K562 (cell line): Measurements from ENCODE around the gene CRLF1. TPM values are rescaled to one million over a fixed set of nuclear protein-coding genes. Genes with fewer than 3 reads are reported as not detected.

Source experiments
- ARHGAP35 ChIP-seq: fragments of 450-650 bp; IDR thresholded peaks from 2 replicates; pipeline ENCODE4 v1.6.1; 2018; ENCODE audit not compliant: partially characterized antibody
- CAMTA2 ChIP-seq: fragments of 250-450 bp; sonication (Bioruptor Pico); conservative IDR thresholded peaks from 2 replicates; pipeline ENCODE4 v1.5.1; 2022
- CHD1 ChIP-seq: fragments of 200-600 bp; sonication (generic); IDR thresholded peaks from one replicate; pipeline ENCODE4 v1.6.1; 2012; ENCODE audit warnings: mild to moderate bottlenecking, moderate library complexity, low read length, inconsistent platforms
- ELF1 ChIP-seq: fragments of 200-800 bp; sonication (Bioruptor generic); IDR thresholded peaks from 2 replicates; pipeline ENCODE4 v1.6.1; 2016; ENCODE audit warnings: missing genetic modification characterization, missing compliant biosample characterization
- FOSL1 ChIP-seq: fragments of 200-800 bp; sonication (Bioruptor generic); conservative IDR thresholded peaks from 2 replicates; pipeline ENCODE4 v1.6.1; 2016; ENCODE audit warnings: missing genetic modification characterization, missing compliant biosample characterization
- LARP7 ChIP-seq: fragments of 450-650 bp; IDR thresholded peaks from 2 replicates; pipeline ENCODE4 v1.6.1; 2016
- LCOR ChIP-seq: sonication (generic); formaldehyde crosslinking; IDR thresholded peaks from 2 replicates; pipeline ENCODE4 v1.8.0; 2022; ENCODE audit warnings: mild to moderate bottlenecking, missing genetic modification reagents
- OTX1 ChIP-seq: fragments of 450-650 bp; formaldehyde crosslinking; IDR thresholded peaks from 2 replicates; pipeline ENCODE4 v1.4.0; 2022; ENCODE audit warnings: mild to moderate bottlenecking
- RBM39 ChIP-seq: fragments of 200-400 bp; formaldehyde crosslinking; optimal IDR thresholded peaks from 2 replicates; pipeline ENCODE3; 2018; ENCODE audit warnings: low read depth, low read length
- SIX5 ChIP-seq, 2 experiments: IDR thresholded peaks; 2 replicates each; pipeline ENCODE4 v1.6.1; 2011; ENCODE audit warnings: low read length in 2 of 2, borderline replicate concordance in 1 of 2, low read depth in 1 of 2, mild to moderate bottlenecking in 1 of 2, moderate library complexity in 1 of 2; ENCODE audit not compliant: insufficient read depth in 1 of 2
- TRIM24 ChIP-seq, 2 experiments: fragments of 450-650 bp; IDR thresholded peaks; 2 replicates each; pipeline ENCODE4 v1.6.1; 2016
- ZFPM2 ChIP-seq: fragments of 250-450 bp; sonication (Bioruptor Pico); IDR thresholded peaks from 2 replicates; pipeline ENCODE4 v1.5.1; 2022; ENCODE audit warnings: mild to moderate bottlenecking
- ZNF77 ChIP-seq: fragments of 250-450 bp; sonication (Bioruptor Pico); IDR thresholded peaks from 2 replicates; pipeline ENCODE4 v1.5.0; 2020
- polyA plus RNA-seq, 8 experiments: library from polyadenylated mRNA; depleted of rRNA in 4 of 8; stranded (reverse) in 5 of 8; unstranded in 3 of 8; fragments of >200 nt; fragmentation: Nextera tagmentation in 2 of 8; fragmentation: Illumina TruSeq in 1 of 8; extraction: Ambion mirVana in 2 of 8; extraction: Trizol in 1 of 8; gene quantifications; 2 replicates each; pipeline versions ENCODE4 v1.2.1 to v1.2.3, GENCODE V29; 2011 to 2014; ENCODE audit warnings: inconsistent platforms in 1 of 8, missing spikeins in 1 of 8
- total RNA-seq, 7 experiments: library from RNA; depleted of rRNA in 6 of 7; stranded (reverse); fragments of >200 nt in 6 of 7; fragmentation: Illumina TruSeq in 2 of 7; extraction: Trizol in 2 of 7; gene quantifications; 2 replicates each; pipeline versions ENCODE4 v1.2.1 to v1.2.3, GENCODE V29; 2011 to 2021; ENCODE audit warnings: low replicate concordance in 1 of 7
- TF ChIP-seq, protein P1 (sequence below): sonication (generic); IDR thresholded peaks from 2 replicates; pipeline ENCODE4 v1.6.1; 2016
- TF ChIP-seq, protein P2 (sequence below): fragments of 250-450 bp; sonication (Bioruptor Pico); IDR thresholded peaks from 2 replicates; pipeline ENCODE4 v1.4.0; 2020
- TF ChIP-seq, protein P3 (sequence below): fragments of 200-800 bp; sonication (Bioruptor generic); IDR thresholded peaks from 2 replicates; pipeline ENCODE4 v1.6.1; 2017; ENCODE audit warnings: missing genetic modification characterization, missing compliant biosample characterization
- TF ChIP-seq, protein P4 (sequence below), 2 experiments: fragments of 450-650 bp; IDR thresholded peaks; 2 replicates each; pipeline ENCODE4 v1.6.1; 2016
- TF ChIP-seq, protein P5 (sequence below): fragments of 250-450 bp; sonication (Bioruptor Pico); IDR thresholded peaks from 2 replicates; pipeline ENCODE4 v1.8.0; 2021; ENCODE audit warnings: borderline replicate concordance, mild to moderate bottlenecking, moderate library complexity; ENCODE audit not compliant: poor library complexity, severe bottlenecking

Gene CRLF1
- total and polyA plus RNA-seq, 9 of the 15 experiments (the other 6 are each of a cell fraction or from before 2014, with no cell fraction given) = 0.85 to 3.6 (median 1.7) TPM

DNA sequence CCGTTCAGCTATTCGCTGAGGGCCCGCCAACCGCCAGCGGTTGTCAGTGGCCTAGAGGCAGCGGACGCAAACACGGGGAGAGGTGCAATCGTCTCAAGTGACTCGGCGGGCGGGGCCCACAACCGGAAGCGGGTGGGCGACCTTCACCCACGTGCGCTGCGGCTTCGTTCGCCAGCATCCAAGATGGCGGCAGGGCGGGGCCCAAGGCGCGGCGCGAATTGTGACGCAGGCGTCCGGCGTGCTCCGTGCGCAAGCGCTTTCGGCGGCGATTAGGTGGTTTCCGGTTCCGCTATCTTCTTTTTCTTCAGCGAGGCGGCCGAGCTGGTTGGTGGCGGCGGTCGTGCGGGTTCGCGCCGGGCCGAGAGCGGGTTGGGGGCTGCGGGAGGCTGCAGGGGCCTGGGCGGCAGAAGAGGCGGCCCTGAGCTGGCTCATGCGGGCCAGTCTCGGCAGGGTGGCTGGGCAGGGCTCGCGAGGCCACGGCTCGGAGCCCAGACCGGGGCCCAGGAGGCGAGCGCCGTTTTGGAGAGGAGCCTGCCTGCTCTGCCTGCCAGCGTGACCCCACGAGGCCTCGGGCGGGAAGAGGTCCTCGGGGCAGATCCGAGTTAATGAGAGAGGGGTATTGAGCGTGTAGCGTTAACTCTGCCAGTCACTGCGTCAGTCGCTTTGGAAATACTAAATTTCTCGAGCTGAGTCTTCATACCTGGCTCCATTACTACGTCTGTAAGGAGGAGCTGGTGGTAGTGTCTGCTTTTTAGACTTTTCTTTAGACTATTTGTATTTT is 34.8 kb downstream of the CRLF1 start, which contains the start of gene UBA52 (continued):
- TF ChIP-seq SIX5 (IDR thresholded peaks at IDR 0.05; ENCODE audit: borderline replicate concordance in 1 of 2, insufficient read depth in 1 of 2, low read depth in 1 of 2, low read length in 2 of 2) (peak; percentile 63 to 69; a peak in 3 of 4 replicates), LCOR (CRISPR knock-in tag) (peak; percentile 79; the same call in 1 of the 2 replicates), ZFPM2 (CRISPR knock-in tag) (0 out of 2 replicates have a peak, but pooled peaks have one; percentile 46), ELF1 (tag) (peak; percentile 97), CHD1 (no peak), LARP7 (no peak), OTX1 (CRISPR knock-in tag) (0 out of 2 replicates have a peak, but pooled peaks have one; percentile 50), RBM39 (no peak), ZNF77 (CRISPR knock-in tag) (no peak), CAMTA2 (CRISPR knock-in tag) (peak; percentile 78; the same call in 1 of the 2 replicates), ARHGAP35 (no peak), FOSL1 (tag) (peak; percentile 69), TRIM24 (IDR thresholded peaks at IDR 0.05) (no peak)
- TF ChIP-seq, protein P1, sequence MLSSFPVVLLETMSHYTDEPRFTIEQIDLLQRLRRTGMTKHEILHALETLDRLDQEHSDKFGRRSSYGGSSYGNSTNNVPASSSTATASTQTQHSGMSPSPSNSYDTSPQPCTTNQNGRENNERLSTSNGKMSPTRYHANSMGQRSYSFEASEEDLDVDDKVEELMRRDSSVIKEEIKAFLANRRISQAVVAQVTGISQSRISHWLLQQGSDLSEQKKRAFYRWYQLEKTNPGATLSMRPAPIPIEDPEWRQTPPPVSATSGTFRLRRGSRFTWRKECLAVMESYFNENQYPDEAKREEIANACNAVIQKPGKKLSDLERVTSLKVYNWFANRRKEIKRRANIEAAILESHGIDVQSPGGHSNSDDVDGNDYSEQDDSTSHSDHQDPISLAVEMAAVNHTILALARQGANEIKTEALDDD = no peak
- TF ChIP-seq, protein P2, sequence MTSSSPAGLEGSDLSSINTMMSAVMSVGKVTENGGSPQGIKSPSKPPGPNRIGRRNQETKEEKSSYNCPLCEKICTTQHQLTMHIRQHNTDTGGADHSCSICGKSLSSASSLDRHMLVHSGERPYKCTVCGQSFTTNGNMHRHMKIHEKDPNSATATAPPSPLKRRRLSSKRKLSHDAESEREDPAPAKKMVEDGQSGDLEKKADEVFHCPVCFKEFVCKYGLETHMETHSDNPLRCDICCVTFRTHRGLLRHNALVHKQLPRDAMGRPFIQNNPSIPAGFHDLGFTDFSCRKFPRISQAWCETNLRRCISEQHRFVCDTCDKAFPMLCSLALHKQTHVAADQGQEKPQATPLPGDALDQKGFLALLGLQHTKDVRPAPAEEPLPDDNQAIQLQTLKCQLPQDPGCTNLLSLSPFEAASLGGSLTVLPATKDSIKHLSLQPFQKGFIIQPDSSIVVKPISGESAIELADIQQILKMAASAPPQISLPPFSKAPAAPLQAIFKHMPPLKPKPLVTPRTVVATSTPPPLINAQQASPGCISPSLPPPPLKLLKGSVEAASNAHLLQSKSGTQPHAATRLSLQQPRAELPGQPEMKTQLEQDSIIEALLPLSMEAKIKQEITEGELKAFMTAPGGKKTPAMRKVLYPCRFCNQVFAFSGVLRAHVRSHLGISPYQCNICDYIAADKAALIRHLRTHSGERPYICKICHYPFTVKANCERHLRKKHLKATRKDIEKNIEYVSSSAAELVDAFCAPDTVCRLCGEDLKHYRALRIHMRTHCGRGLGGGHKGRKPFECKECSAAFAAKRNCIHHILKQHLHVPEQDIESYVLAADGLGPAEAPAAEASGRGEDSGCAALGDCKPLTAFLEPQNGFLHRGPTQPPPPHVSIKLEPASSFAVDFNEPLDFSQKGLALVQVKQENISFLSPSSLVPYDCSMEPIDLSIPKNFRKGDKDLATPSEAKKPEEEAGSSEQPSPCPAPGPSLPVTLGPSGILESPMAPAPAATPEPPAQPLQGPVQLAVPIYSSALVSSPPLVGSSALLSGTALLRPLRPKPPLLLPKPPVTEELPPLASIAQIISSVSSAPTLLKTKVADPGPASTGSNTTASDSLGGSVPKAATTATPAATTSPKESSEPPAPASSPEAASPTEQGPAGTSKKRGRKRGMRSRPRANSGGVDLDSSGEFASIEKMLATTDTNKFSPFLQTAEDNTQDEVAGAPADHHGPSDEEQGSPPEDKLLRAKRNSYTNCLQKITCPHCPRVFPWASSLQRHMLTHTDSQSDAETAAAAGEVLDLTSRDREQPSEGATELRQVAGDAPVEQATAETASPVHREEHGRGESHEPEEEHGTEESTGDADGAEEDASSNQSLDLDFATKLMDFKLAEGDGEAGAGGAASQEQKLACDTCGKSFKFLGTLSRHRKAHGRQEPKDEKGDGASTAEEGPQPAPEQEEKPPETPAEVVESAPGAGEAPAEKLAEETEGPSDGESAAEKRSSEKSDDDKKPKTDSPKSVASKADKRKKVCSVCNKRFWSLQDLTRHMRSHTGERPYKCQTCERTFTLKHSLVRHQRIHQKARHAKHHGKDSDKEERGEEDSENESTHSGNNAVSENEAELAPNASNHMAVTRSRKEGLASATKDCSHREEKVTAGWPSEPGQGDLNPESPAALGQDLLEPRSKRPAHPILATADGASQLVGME (CRISPR knock-in tag) = no peak
- TF ChIP-seq, protein P3, sequence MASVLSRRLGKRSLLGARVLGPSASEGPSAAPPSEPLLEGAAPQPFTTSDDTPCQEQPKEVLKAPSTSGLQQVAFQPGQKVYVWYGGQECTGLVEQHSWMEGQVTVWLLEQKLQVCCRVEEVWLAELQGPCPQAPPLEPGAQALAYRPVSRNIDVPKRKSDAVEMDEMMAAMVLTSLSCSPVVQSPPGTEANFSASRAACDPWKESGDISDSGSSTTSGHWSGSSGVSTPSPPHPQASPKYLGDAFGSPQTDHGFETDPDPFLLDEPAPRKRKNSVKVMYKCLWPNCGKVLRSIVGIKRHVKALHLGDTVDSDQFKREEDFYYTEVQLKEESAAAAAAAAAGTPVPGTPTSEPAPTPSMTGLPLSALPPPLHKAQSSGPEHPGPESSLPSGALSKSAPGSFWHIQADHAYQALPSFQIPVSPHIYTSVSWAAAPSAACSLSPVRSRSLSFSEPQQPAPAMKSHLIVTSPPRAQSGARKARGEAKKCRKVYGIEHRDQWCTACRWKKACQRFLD (CRISPR knock-in tag) = no peak
- TF ChIP-seq, protein P4, sequence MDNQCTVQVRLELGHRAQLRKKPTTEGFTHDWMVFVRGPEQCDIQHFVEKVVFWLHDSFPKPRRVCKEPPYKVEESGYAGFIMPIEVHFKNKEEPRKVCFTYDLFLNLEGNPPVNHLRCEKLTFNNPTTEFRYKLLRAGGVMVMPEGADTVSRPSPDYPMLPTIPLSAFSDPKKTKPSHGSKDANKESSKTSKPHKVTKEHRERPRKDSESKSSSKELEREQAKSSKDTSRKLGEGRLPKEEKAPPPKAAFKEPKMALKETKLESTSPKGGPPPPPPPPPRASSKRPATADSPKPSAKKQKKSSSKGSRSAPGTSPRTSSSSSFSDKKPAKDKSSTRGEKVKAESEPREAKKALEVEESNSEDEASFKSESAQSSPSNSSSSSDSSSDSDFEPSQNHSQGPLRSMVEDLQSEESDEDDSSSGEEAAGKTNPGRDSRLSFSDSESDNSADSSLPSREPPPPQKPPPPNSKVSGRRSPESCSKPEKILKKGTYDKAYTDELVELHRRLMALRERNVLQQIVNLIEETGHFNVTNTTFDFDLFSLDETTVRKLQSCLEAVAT (IDR thresholded peaks at IDR 0.05) = no peak
- TF ChIP-seq, protein P5, sequence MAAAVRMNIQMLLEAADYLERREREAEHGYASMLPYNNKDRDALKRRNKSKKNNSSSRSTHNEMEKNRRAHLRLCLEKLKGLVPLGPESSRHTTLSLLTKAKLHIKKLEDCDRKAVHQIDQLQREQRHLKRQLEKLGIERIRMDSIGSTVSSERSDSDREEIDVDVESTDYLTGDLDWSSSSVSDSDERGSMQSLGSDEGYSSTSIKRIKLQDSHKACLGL (CRISPR knock-in tag) = peak; percentile 86
